Transverse colon (tissue), 4 donors: ENCODE results near the gene MTERF4. TPM values are rescaled to one million over a fixed set of nuclear protein-coding genes. Genes with fewer than 3 reads are reported as not detected.

Source experiments
- DNase-seq: peaks from one replicate; pipeline ENCODE4 v3.0.0-alpha.2; 2019
- H3K27ac ChIP-seq, 4 donors: fragments of 200-600 bp; sonication (generic); 2 replicates each; pipeline ENCODE4 v1.5.1; 2016 to 2018; ENCODE audit warnings: inconsistent platforms in 4 of 4
- H3K27me3 ChIP-seq: fragments of 200-600 bp; sonication (generic); 2 replicates; pipeline ENCODE4 v1.5.1; 2017; ENCODE audit warnings: inconsistent platforms
- H3K36me3 ChIP-seq, 4 donors: fragments of 200-600 bp; sonication (generic); 2 replicates each; pipeline ENCODE4 v1.5.1; 2017 to 2019; ENCODE audit warnings: inconsistent platforms in 4 of 4
- H3K4me1 ChIP-seq, 4 donors: fragments of 200-600 bp; sonication (generic); 2 replicates each; pipeline ENCODE4 v1.5.1; 2017 to 2020; ENCODE audit warnings: inconsistent platforms in 4 of 4
- H3K4me3 ChIP-seq, 4 donors: fragments of 200-600 bp; sonication (generic); 1 replicate in 1 of 4; 2 replicates in 3 of 4; pipeline versions ENCODE4 v1.5.1 to v1.6.1; 2017 to 2019; ENCODE audit warnings: inconsistent platforms in 4 of 4
- H3K9me3 ChIP-seq, 2 donors: fragments of 200-600 bp; sonication (generic); 2 replicates each; pipeline ENCODE4 v1.5.1; 2017 to 2019; ENCODE audit warnings: inconsistent platforms in 2 of 2
- EP300 ChIP-seq: sonication (generic); formaldehyde crosslinking; IDR thresholded peaks from one replicate; pipeline ENCODE4 v1.6.1; 2017; ENCODE audit warnings: antibody characterized with exemption, low read depth
- POLR2A ChIP-seq: fragments of 450-650 bp; IDR thresholded peaks from one replicate; pipeline ENCODE4 v1.6.1; 2016; ENCODE audit warnings: antibody characterized with exemption, mild to moderate bottlenecking, moderate library complexity
- POLR2AphosphoS5 ChIP-seq, 3 donors: sonication (generic); formaldehyde crosslinking; IDR thresholded peaks; one replicate each; pipeline ENCODE4 v1.6.1; 2016; ENCODE audit warnings: antibody characterized with exemption in 3 of 3
- WGBS, 2 donors: methylation state at CpG; one replicate each; pipeline ENCODE4 v1.1.5; 2018; ENCODE audit warnings: low coverage in 1 of 2; 5-methylcytosine and 5-hydroxymethylcytosine counted together
- in situ Hi-C, 4 donors: fragments of 200-750 bp; cut with MboI; loops; one replicate each; pipeline versions ENCODE4 v1.15.0 to v1.15.1; 2017; ENCODE audit warnings: low sequenced_read_pairs in 3 of 4, low pct_ligation_motif_present in 1 of 4, low pct_unique_long_range_greater_than_20kb in 1 of 4
- intact Hi-C: fragments of 100-400 bp; cut with DNase I; formaldehyde crosslinking; loops from one replicate; pipeline ENCODE4 v1.15.1; 2023; ENCODE audit warnings: low total_unique reads
- total RNA-seq, 4 donors: library from RNA; depleted of rRNA; stranded (reverse); fragments of >200 nt; gene quantifications; one replicate each; pipeline ENCODE4 v1.1.0, GENCODE V29; 2016
- TF ChIP-seq, protein P1 (sequence below), 5 experiments: fragments of 200-600 bp in 3 of 5; fragments of 450-650 bp in 2 of 5; sonication (generic) in 3 of 5; IDR thresholded peaks; 1 replicate in 2 of 5; 2 replicates in 3 of 5; pipeline ENCODE4 v1.5.1; 2016 to 2017; ENCODE audit warnings: antibody characterized with exemption in 5 of 5, inconsistent platforms in 3 of 5, mild to moderate bottlenecking in 2 of 5, moderate library complexity in 1 of 5

Gene MTERF4
- total RNA-seq, 4 donors from 2014 or later: 25.4 to 161 (median 34.3) TPM

- Histone ChIP-seq H3K9me3 (no peaks in the 10 kb centered on the region), H3K36me3 (no peaks in the 10 kb centered on the region), H3K4me1 (no peaks in the 10 kb centered on the region), H3K4me3 (no peak overlapping the region), H3K27ac (no peak overlapping the region), H3K27me3 (no peaks in the 10 kb centered on the region)
- DNase-seq: no peak
- in situ Hi-C loops (no loop called here), intact Hi-C loops (no loop called here)
- TF ChIP-seq POLR2A (no peak), EP300 (no peak), POLR2AphosphoS5 (IDR thresholded peaks at IDR 0.05) (no peak)
- TF ChIP-seq, protein P1, sequence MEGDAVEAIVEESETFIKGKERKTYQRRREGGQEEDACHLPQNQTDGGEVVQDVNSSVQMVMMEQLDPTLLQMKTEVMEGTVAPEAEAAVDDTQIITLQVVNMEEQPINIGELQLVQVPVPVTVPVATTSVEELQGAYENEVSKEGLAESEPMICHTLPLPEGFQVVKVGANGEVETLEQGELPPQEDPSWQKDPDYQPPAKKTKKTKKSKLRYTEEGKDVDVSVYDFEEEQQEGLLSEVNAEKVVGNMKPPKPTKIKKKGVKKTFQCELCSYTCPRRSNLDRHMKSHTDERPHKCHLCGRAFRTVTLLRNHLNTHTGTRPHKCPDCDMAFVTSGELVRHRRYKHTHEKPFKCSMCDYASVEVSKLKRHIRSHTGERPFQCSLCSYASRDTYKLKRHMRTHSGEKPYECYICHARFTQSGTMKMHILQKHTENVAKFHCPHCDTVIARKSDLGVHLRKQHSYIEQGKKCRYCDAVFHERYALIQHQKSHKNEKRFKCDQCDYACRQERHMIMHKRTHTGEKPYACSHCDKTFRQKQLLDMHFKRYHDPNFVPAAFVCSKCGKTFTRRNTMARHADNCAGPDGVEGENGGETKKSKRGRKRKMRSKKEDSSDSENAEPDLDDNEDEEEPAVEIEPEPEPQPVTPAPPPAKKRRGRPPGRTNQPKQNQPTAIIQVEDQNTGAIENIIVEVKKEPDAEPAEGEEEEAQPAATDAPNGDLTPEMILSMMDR (IDR thresholded peaks at IDR 0.05): no peak
- WGBS, 2 donors: 75% methylated on average over 12 of the region's 12 CpGs; no CpG with 5 or more reads in 1 of the 2 donors
Measured at GRCh38 chr2:241129086-241129871, 27.2 kb upstream of the MTERF4 start.

- Histone ChIP-seq H3K36me3 (no peaks in the 10 kb centered on the region), H3K27ac (no peak overlapping the region), H3K27me3 (no peaks in the 10 kb centered on the region), H3K4me1 (no peaks in the 10 kb centered on the region), H3K4me3 (no peak overlapping the region), H3K9me3 (no peaks in the 10 kb centered on the region)
- in situ Hi-C loops (no loop called here), intact Hi-C loops (no loop called here)
- no peak for DNase-seq
- WGBS, 2 donors: 93% methylated on average over 8 of the region's 8 CpGs; no CpG with 5 or more reads in 1 of the 2 donors
- TF ChIP-seq EP300: no peak
- TF ChIP-seq POLR2A: no peak
Measured at GRCh38 chr2:241128266-241128665, 26.2 kb upstream of the MTERF4 start.

DNA sequence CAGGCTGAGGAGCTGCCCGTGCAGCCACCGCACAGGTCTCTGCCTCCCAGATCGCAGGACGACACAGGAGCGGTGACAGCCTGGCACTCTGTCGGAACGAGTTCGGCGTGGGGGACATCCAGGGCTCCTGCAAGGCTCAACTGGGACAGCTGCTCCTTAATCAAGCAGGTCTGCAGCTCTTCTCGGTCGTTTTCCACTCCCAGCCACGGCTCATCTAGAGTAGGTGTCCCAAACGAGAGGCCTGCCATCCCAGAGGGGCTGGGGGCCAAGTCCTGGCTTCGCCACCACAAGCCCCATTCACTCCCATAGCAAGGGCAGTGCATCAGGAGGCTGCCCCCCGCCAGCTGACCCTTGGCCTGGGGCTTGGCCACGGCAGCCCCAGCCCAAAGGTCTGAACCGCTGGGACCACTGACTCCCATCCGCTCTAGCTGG, 24.7 kb upstream of the MTERF4 start:
- DNase-seq: no peak
- Histone ChIP-seq H3K27me3 (no peaks in the 10 kb centered on the region), H3K9me3 (no peaks in the 10 kb centered on the region), H3K36me3 (no peaks in the 10 kb centered on the region), H3K27ac (no peak overlapping the region), H3K4me3 (no peak overlapping the region), H3K4me1 (no peaks in the 10 kb centered on the region)
- 95% methylated on average over 18 of the region's 18 CpGs; no CpG with 5 or more reads in 1 of the 2 donors for WGBS, 2 donors
- intact Hi-C loops: no loop called here
- TF ChIP-seq POLR2A (no peak), EP300 (no peak), POLR2AphosphoS5 (IDR thresholded peaks at IDR 0.05) (no peak)
- TF ChIP-seq, protein P1 (IDR thresholded peaks at IDR 0.05): no peak
- in situ Hi-C loops: no loop called here

DNA sequence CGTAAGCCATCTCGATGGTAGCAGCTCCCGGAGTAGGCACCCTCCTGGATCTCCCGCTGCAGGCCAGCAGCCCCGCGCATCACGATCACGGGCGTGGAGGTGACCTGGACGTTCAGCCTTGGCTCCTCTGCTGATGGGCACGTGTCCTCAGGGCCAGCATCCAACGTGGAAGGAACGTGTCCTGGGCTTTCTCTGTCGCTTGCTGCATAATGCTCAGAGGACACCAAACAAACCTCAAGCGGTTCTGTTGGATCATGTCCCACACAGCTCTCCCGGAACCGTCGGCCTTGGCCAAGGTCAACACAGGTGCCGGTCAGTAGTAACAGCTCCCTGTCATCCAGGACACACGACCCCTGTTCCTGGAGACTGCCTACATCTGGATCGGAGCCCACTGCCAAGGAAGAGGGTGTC, 24.1 kb upstream of the MTERF4 start:
- H3K27ac ChIP-seq: no peak overlapping the region
- H3K36me3 ChIP-seq: no peaks in the 10 kb centered on the region
- TF ChIP-seq POLR2AphosphoS5 (IDR thresholded peaks at IDR 0.05): no peak
- TF ChIP-seq POLR2A: no peak
- TF ChIP-seq, protein P1 (IDR thresholded peaks at IDR 0.05): no peak
- TF ChIP-seq EP300: no peak
- no peaks in the 10 kb centered on the region for H3K27me3 ChIP-seq
- in situ Hi-C loops: no loop called here
- intact Hi-C loops: no loop called here
- WGBS, 2 donors: 94% methylated on average over 20 of the region's 21 CpGs; no CpG with 5 or more reads in 1 of the 2 donors
- no peak for DNase-seq
- H3K4me1 ChIP-seq: no peaks in the 10 kb centered on the region
- no peaks in the 10 kb centered on the region for H3K9me3 ChIP-seq
- no peak overlapping the region for H3K4me3 ChIP-seq
